K562 (cell line): ENCODE data around the gene HEPHL1. TPM values are rescaled to one million over a fixed set of nuclear protein-coding genes. Genes with fewer than 3 reads are reported as not detected.

Experiments used
- ATAC-seq: fragments of 200-7000 bp; cut with Tn5 transposase; 3 replicates; pipeline ENCODE4 v1.9.1; 2020; ENCODE audit warnings: moderate library complexity
- BruUV-seq: library from RNA; stranded (reverse); fragments of 400-500 nt; replicated peaks from 2 replicates; lab custom pipeline; 2021; lab: Mats Ljungman, UMichigan
- CTCF ChIA-PET: fragments of 300-600 bp; formaldehyde crosslinking; extraction: SDS; loops from one replicate; lab custom pipeline; 2021; ENCODE audit warnings: low intra/inter-chr PET ratio; lab: Yijun Ruan, JAX
- POLR2A ChIA-PET: fragments of 300-600, 350-650 bp; sonication (Branson Sonifier 250); formaldehyde crosslinking; extraction: SDS; loops from one replicate; lab custom pipeline; 2021; ENCODE audit warnings: antibody characterized with exemption, inconsistent platforms; lab: Yijun Ruan, JAX
- DNase-seq, 4 experiments: peaks; one replicate each; pipeline versions ENCODE4 v3.0.0 to v3.0.0-alpha.2; 2011 to 2018; ENCODE audit warnings: low spot score in 3 of 4, mixed read lengths in 3 of 4; ENCODE audit errors: extremely low read depth in 1 of 4
- FAIRE-seq: peaks from 2 replicates; lab custom pipeline; 2011; peaks lifted over from hg19 to GRCh38; lab: Jason Lieb, UNC
- H2AFZ ChIP-seq: 2 replicates; pipeline ENCODE4 v1.6.0; 2011; ENCODE audit warnings: low read depth, low read length, control low read depth, inconsistent platforms
- H3K27ac ChIP-seq: fragments of 200-600 bp; 3 replicates; pipeline ENCODE4 v1.8.0; 2011; ENCODE audit warnings: low read depth, mild to moderate bottlenecking, control low read depth, inconsistent platforms, low read length, moderate library complexity, mixed read lengths; ENCODE audit errors: extremely low read depth
- H3K27me3 ChIP-seq, 2 experiments: fragments of 300-600 bp in 1 of 2; 2 replicates in 1 of 2; 3 replicates in 1 of 2; pipeline versions ENCODE4 v1.6.0 to v1.8.0; 2011; ENCODE audit warnings: inconsistent platforms in 2 of 2, low read length in 2 of 2, mild to moderate bottlenecking in 1 of 2, mixed read lengths in 1 of 2, moderate library complexity in 1 of 2; ENCODE audit not compliant: control insufficient read depth in 2 of 2, insufficient read depth in 2 of 2
- H3K36me3 ChIP-seq: fragments of 300-600 bp; 3 replicates; pipeline ENCODE4 v1.8.0; 2011; ENCODE audit warnings: mild to moderate bottlenecking, low read length, inconsistent platforms; ENCODE audit not compliant: control insufficient read depth, insufficient read depth
- H3K4me1 ChIP-seq, 2 experiments: fragments of 200-600 bp in 1 of 2; replicated peaks in 1 of 2; 2 replicates in 1 of 2; 3 replicates in 1 of 2; pipeline versions ENCODE4 v1.5.1 to v1.8.0; 2011; ENCODE audit warnings: inconsistent platforms in 2 of 2, low read length in 2 of 2, mild to moderate bottlenecking in 1 of 2, mixed read lengths in 1 of 2, moderate library complexity in 1 of 2; ENCODE audit not compliant: control insufficient read depth in 2 of 2, insufficient read depth in 2 of 2
- H3K4me2 ChIP-seq: 2 replicates; pipeline ENCODE4 v1.6.1; 2011; ENCODE audit warnings: low read length, control low read depth, inconsistent platforms, mixed read lengths; ENCODE audit not compliant: insufficient read depth
- H3K4me3 ChIP-seq: fragments of 200-600 bp; sonication (generic), shearing (Covaris generic); 2 replicates; pipeline ENCODE4 v1.5.1; 2016; ENCODE audit warnings: control low read depth, inconsistent platforms
- H3K79me2 ChIP-seq: fragments of 200-600 bp; 3 replicates; pipeline ENCODE4 v1.8.0; 2011; ENCODE audit warnings: low read length, inconsistent platforms; ENCODE audit not compliant: control insufficient read depth, insufficient read depth
- H3K9ac ChIP-seq, 2 experiments: 2 replicates each; pipeline versions ENCODE4 v1.6.0 to v1.6.1; 2011; ENCODE audit warnings: low read depth in 2 of 2, low read length in 2 of 2, control low read depth in 1 of 2, inconsistent platforms in 1 of 2, mild to moderate bottlenecking in 1 of 2, mixed read lengths in 1 of 2; ENCODE audit not compliant: insufficient read depth in 1 of 2
- H3K9me1 ChIP-seq: one replicate; pipeline ENCODE4 v1.6.0; 2011; ENCODE audit warnings: inconsistent platforms, mild to moderate bottlenecking, low read length, moderate library complexity; ENCODE audit not compliant: control insufficient read depth, insufficient read depth
- H3K9me3 ChIP-seq: replicated peaks from 2 replicates; pipeline ENCODE4 v1.5.1; 2011; ENCODE audit warnings: low read depth, low read length, inconsistent platforms; ENCODE audit not compliant: control insufficient read depth, insufficient read depth
- H4K20me1 ChIP-seq: replicated peaks from 2 replicates; pipeline ENCODE4 v1.6.1; 2011; ENCODE audit warnings: low read length, inconsistent platforms, mixed read lengths; ENCODE audit not compliant: control insufficient read depth, insufficient read depth
- HDAC8 ChIP-seq: fragments of 450-650 bp; IDR thresholded peaks from 2 replicates; pipeline ENCODE4 v1.6.1; 2016; ENCODE audit warnings: mild to moderate bottlenecking, missing genetic modification characterization, moderate library complexity, missing compliant biosample characterization
- HLTF ChIP-seq: fragments of 450-650 bp; IDR thresholded peaks from 2 replicates; pipeline ENCODE4 v1.6.1; 2016
- LARP7 ChIP-seq: fragments of 450-650 bp; IDR thresholded peaks from 2 replicates; pipeline ENCODE4 v1.6.1; 2016
- MCM2 ChIP-seq: fragments of 450-650 bp; IDR thresholded peaks from 2 replicates; pipeline ENCODE4 v1.6.1; 2017; ENCODE audit warnings: low read depth, mild to moderate bottlenecking
- NUFIP1 ChIP-seq: fragments of 450-650 bp; IDR thresholded peaks from 2 replicates; pipeline ENCODE4 v1.6.1; 2018; ENCODE audit not compliant: partially characterized antibody
- SAFB2 ChIP-seq: fragments of 200-400 bp; formaldehyde crosslinking; IDR thresholded peaks from 2 replicates; pipeline ENCODE4 v1.6.1; 2018; ENCODE audit warnings: borderline replicate concordance, low read length, low read depth, moderate library complexity; ENCODE audit not compliant: severe bottlenecking
- SMAD3 ChIP-seq: fragments of 450-650 bp; formaldehyde crosslinking; conservative IDR thresholded peaks from 2 replicates; pipeline ENCODE4 v1.4.0; 2020; ENCODE audit warnings: mild to moderate bottlenecking
- SNRNP70 ChIP-seq: fragments of 200-400 bp; formaldehyde crosslinking; optimal IDR thresholded peaks from 2 replicates; pipeline ENCODE3; 2017; ENCODE audit warnings: low read depth, low read length
- STAT5B ChIP-seq: fragments of 250-450 bp; sonication (Bioruptor Pico); IDR thresholded peaks from 2 replicates; pipeline ENCODE4 v1.8.0; 2021; ENCODE audit warnings: mild to moderate bottlenecking, inconsistent platforms
- XRCC3 ChIP-seq: fragments of 450-650 bp; IDR thresholded peaks from 2 replicates; pipeline ENCODE4 v1.6.1; 2017; ENCODE audit warnings: mild to moderate bottlenecking, moderate library complexity
- ZNF174 ChIP-seq: fragments of 250-450 bp; sonication (Bioruptor Pico); IDR thresholded peaks from 2 replicates; pipeline ENCODE4 v1.4.0; 2020; ENCODE audit warnings: mild to moderate bottlenecking
- ZNF707 ChIP-seq: fragments of 250-450 bp; sonication (Bioruptor Pico); conservative IDR thresholded peaks from 2 replicates; pipeline ENCODE4 v1.8.0; 2022; ENCODE audit warnings: inconsistent platforms, mild to moderate bottlenecking, moderate library complexity
- in situ Hi-C: fragments of 300-500 bp; cut with MboI; formaldehyde crosslinking; loops from 4 replicates; pipeline ENCODE4 v1.15.0; 2018; ENCODE audit warnings: inconsistent platforms, mixed read lengths
- intact Hi-C: fragments of 100-400 bp; cut with micrococcal nuclease; formaldehyde crosslinking; loops from 2 replicates; pipeline ENCODE4 v1.14.2; 2022
- polyA plus RNA-seq, 8 experiments: library from polyadenylated mRNA; depleted of rRNA in 4 of 8; stranded (reverse) in 5 of 8; unstranded in 3 of 8; fragments of >200 nt; fragmentation: Nextera tagmentation in 2 of 8; fragmentation: Illumina TruSeq in 1 of 8; extraction: Ambion mirVana in 2 of 8; extraction: Trizol in 1 of 8; gene quantifications; 2 replicates each; pipeline versions ENCODE4 v1.2.1 to v1.2.3, GENCODE V29; 2011 to 2014; ENCODE audit warnings: inconsistent platforms in 1 of 8, missing spikeins in 1 of 8
- total RNA-seq, 7 experiments: library from RNA; depleted of rRNA in 6 of 7; stranded (reverse); fragments of >200 nt in 6 of 7; fragmentation: Illumina TruSeq in 2 of 7; extraction: Trizol in 2 of 7; gene quantifications; 2 replicates each; pipeline versions ENCODE4 v1.2.1 to v1.2.3, GENCODE V29; 2011 to 2021; ENCODE audit warnings: low replicate concordance in 1 of 7
- TF ChIP-seq, protein P1 (sequence below): IDR thresholded peaks from 2 replicates; pipeline ENCODE4 v1.6.1; 2012; ENCODE audit warnings: low read depth, low read length, improper control_type of control experiment, borderline replicate concordance
- TF ChIP-seq, protein P2 (sequence below): sonication (generic); formaldehyde crosslinking; IDR thresholded peaks from 2 replicates; pipeline ENCODE4 v1.8.0; 2022; ENCODE audit warnings: mild to moderate bottlenecking, missing genetic modification reagents

The HEPHL1 gene
- total and polyA plus RNA-seq, 9 of the 15 experiments (the other 6 are each of a cell fraction or from before 2014, with no cell fraction given), result 0.01 TPM; not detected in 8

DNA sequence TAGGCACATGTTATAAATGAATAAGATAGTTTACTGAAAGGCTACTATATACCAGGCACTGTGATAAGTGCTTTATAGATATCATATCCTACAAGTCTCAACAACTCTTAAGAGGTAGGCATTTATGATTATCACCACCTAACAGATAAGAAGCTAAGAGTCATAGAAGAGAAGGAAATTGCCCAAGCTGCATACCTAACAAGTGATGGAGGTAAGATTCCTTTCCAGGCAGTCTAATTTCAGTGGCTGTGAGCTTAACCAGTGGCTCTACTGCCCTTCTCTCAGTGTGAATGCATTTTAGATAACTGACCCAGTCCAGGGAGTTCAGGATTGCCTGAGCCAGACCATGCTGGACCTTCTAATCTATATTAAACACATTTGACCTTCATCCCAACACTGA is 39.2 kb downstream of the HEPHL1 start:
- H3K9ac ChIP-seq, result no peak overlapping the region
- DNase-seq, result no peak
- no peaks in the 10 kb centered on the region for H4K20me1 ChIP-seq
- no peaks in the 10 kb centered on the region for H3K79me2 ChIP-seq
- H3K9me1 ChIP-seq, result no peaks in the 10 kb centered on the region
- no peak for ATAC-seq
- TF ChIP-seq ZNF174 (CRISPR knock-in tag) (no peak), SAFB2 (no peak), HLTF (no peak), ZNF707 (no peak), SMAD3 (CRISPR knock-in tag) (no peak), NUFIP1 (no peak), HDAC8 (no peak), SNRNP70 (no peak), XRCC3 (no peak), MCM2 (no peak), STAT5B (CRISPR knock-in tag) (no peak), LARP7 (no peak)
- TF ChIP-seq, protein P1, sequence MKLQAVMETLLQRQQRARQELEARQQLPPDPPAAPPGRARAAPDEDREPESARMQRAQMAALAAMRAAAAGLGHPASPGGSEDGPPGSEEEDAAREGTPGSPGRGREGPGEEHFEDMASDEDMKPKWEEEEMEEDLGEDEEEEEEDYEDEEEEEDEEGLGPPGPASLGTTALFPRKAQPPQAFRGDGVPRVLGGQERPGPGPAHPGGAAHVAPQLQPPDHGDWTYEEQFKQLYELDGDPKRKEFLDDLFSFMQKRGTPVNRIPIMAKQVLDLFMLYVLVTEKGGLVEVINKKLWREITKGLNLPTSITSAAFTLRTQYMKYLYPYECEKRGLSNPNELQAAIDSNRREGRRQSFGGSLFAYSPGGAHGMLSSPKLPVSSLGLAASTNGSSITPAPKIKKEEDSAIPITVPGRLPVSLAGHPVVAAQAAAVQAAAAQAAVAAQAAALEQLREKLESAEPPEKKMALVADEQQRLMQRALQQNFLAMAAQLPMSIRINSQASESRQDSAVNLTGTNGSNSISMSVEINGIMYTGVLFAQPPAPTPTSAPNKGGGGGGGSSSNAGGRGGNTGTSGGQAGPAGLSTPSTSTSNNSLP, result no peak
- TF ChIP-seq, protein P2, sequence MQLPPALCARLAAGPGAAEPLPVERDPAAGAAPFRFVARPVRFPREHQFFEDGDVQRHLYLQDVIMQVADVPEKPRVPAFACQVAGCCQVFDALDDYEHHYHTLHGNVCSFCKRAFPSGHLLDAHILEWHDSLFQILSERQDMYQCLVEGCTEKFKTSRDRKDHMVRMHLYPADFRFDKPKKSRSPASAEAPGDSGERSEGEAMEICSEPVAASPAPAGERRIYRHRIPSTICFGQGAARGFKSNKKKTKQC (CRISPR knock-in tag), result no peak
- peaks cover 0 to 3% of the 10 kb centered on the region in 2 experiments; a peak in 2 of 5 replicates for H3K27me3 ChIP-seq
- POLR2A ChIA-PET, result interaction anchor here (1.4 kb wide), 1 partner anchor 14 kb away, joined by 4 read pairs; no protein-coding TSS in a partner anchor
- intact Hi-C loops (no loop called here), in situ Hi-C loops (no loop called here)
- no peaks in the 10 kb centered on the region for H3K4me1 ChIP-seq
- H3K4me2 ChIP-seq, result no peak overlapping the region
- FAIRE-seq, result no peak
- H3K4me3 ChIP-seq, result no peak overlapping the region
- CTCF ChIA-PET, result no interaction called here
- no peak overlapping the region for H2AFZ ChIP-seq
- H3K9me3 ChIP-seq, result no peaks in the 10 kb centered on the region
- no peaks in the 10 kb centered on the region for H3K36me3 ChIP-seq
- BruUV-seq, result no TSS peak
- H3K27ac ChIP-seq, result no peak overlapping the region
